Activated T-helper 17 cell treated with anti-CD3 and anti-CD28 coated beads, Interleukin-2, amount 50 U/mL, for 72 hours (primary cell): Measurements from ENCODE around the gene ABCA3. TPM values are rescaled to one million over a fixed set of nuclear protein-coding genes. Genes with fewer than 3 reads are reported as not detected.

ENCODE experiments used
- ATAC-seq: fragments of 150-1000 bp; cut with Tn5 transposase; replicated peaks from 2 replicates; pipeline ENCODE4 v1.10.0; 2021; ENCODE audit warnings: mild to moderate bottlenecking, moderate library complexity
- H3K27ac Mint-ChIP-seq: one replicate; pipeline ENCODE4 v1.8.0; 2022; ENCODE audit warnings: mixed read lengths
- H3K27me3 Mint-ChIP-seq: one replicate; pipeline ENCODE4 v1.8.0; 2022; ENCODE audit warnings: mixed read lengths
- H3K36me3 Mint-ChIP-seq: one replicate; pipeline ENCODE4 v1.8.0; 2022; ENCODE audit warnings: low read depth, mild to moderate bottlenecking, mixed read lengths
- H3K4me1 Mint-ChIP-seq: one replicate; pipeline ENCODE4 v1.8.0; 2022; ENCODE audit warnings: mixed read lengths
- H3K4me3 Mint-ChIP-seq: one replicate; pipeline ENCODE4 v1.8.0; 2022; ENCODE audit warnings: mild to moderate bottlenecking, mixed read lengths
- H3K9me3 Mint-ChIP-seq: one replicate; pipeline ENCODE4 v1.8.0; 2022; ENCODE audit warnings: mixed read lengths
- total RNA-seq, 2 donors: library from RNA; stranded (reverse); gene quantifications; one replicate each; pipeline ENCODE4 v1.2.3, GENCODE V29; 2022

The ABCA3 gene
- total RNA-seq, 2 donors from 2014 or later, result 4.7 to 5.2 TPM

DNA sequence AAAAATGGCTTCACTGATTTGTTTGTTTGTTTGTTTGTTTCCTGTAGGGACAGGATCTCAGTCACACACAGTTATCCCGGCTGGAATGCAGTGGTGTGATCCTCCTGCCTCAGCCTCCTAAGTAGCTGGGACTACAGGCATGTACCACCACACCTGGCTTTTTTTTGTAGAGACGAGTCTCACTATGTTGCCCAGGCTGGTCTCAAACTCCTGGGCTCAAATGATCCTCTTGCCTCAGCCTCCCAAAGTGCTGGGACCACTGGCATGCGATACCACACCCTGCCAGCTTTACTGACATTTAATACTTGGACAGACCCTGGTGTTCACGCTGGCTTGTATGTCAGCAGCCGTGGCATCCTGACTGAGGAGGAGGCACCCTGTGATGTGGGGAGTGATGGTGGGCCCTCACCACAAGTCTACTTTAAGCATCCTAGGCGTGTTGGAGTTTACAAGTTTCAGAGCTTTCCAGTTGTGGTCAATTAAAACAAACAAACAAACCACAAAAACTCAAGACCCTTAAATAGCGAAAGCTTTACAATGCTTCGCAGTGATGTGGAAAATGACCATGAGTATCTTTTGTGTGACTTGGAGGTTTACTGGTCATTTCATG lies 5.1 kb downstream of the ABCA3 start:
- H3K27ac Mint-ChIP-seq, result no peak overlapping the region
- no peak for ATAC-seq
- no peak overlapping the region for H3K4me3 Mint-ChIP-seq
- H3K4me1 Mint-ChIP-seq, result peaks cover 5% of the 10 kb centered on the region
- no peaks in the 10 kb centered on the region for H3K36me3 Mint-ChIP-seq
- H3K9me3 Mint-ChIP-seq, result no peaks in the 10 kb centered on the region
- no peaks in the 10 kb centered on the region for H3K27me3 Mint-ChIP-seq

DNA sequence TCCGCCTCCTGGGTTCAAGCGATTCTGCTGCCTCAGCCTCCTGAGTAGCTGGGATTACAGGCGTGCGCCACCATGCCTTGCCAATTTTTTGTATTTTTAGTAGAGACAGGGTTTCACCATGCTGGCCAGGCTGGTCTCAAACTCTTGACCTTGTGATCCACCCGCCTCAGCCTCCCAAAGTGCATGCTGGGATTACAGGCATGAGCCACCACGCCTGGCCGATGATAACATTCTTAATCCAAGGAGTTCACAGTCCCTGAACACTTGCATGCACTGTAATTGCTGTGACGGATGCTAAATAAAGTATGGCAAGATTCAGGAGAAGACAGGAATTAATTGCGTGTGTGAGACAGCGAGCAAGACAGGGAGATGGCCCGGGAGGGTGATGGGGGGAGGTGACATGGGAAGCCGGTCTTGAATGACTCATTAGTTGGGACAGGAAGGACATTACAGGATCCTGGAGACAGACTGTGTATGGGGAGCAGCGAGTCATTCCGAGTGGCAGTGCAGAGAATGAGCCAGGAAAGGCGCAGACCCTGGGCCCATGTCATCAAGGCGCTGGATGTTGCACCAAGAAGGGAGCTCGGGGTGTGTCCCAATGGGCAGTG lies 6.7 kb downstream of the ABCA3 start:
- Mint-ChIP-seq H3K4me1 (no peaks in the 10 kb centered on the region), H3K4me3 (no peak overlapping the region)

DNA sequence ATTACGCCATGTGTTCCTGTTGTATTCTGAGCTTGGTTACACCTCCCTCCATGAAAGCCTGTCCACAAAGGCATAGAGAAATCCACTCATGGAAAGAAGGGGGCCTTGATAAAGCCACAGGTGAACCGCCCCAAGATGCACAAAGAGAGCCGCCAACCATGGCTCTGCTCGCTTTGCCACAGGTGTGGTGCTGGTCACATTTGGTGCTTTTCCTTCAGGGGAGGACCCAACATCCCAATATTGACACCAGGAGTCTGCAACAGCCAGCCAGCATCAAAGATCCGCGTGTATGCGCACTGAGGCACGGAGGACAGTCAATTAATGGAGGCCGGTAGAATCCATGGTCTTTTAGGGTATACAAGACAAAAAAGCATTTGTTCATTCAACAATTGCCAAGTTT lies 7.3 kb downstream of the ABCA3 start:
- no peak overlapping the region for H3K4me3 Mint-ChIP-seq
- H3K36me3 Mint-ChIP-seq, result no peaks in the 10 kb centered on the region
- H3K27me3 Mint-ChIP-seq, result no peaks in the 10 kb centered on the region
- H3K4me1 Mint-ChIP-seq, result no peaks in the 10 kb centered on the region
- no peak overlapping the region for H3K27ac Mint-ChIP-seq
- no peak for ATAC-seq
- H3K9me3 Mint-ChIP-seq, result no peaks in the 10 kb centered on the region

More for the DNA sequence above, 6.7 kb downstream of the ABCA3 start:
- no peaks in the 10 kb centered on the region for H3K9me3 Mint-ChIP-seq
- H3K36me3 Mint-ChIP-seq, result no peaks in the 10 kb centered on the region
- H3K27me3 Mint-ChIP-seq, result no peaks in the 10 kb centered on the region
- no peak overlapping the region for H3K27ac Mint-ChIP-seq
- no peak for ATAC-seq

DNA sequence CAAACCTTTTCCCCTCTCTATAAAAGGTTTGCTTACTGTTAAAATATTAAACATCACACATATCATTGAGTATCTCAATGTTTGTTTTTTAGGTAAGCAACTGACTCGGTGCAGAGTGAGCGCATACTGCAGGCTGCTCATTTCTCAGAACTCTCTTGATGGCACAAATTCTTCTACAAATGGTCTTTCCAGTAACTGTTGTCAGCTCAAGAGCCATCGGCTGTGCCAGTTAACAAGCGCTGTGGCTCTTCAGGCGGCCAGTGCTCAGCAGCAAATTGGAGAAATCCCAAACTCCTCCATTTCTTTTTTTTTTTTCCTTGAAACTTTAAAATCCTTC lies 8.6 kb downstream of the ABCA3 start:
- H3K27ac Mint-ChIP-seq, result no peak overlapping the region
- H3K9me3 Mint-ChIP-seq, result no peaks in the 10 kb centered on the region
- ATAC-seq, result no peak
- no peaks in the 10 kb centered on the region for H3K27me3 Mint-ChIP-seq
- H3K36me3 Mint-ChIP-seq, result no peaks in the 10 kb centered on the region
- no peaks in the 10 kb centered on the region for H3K4me1 Mint-ChIP-seq
- H3K4me3 Mint-ChIP-seq, result no peak overlapping the region

DNA sequence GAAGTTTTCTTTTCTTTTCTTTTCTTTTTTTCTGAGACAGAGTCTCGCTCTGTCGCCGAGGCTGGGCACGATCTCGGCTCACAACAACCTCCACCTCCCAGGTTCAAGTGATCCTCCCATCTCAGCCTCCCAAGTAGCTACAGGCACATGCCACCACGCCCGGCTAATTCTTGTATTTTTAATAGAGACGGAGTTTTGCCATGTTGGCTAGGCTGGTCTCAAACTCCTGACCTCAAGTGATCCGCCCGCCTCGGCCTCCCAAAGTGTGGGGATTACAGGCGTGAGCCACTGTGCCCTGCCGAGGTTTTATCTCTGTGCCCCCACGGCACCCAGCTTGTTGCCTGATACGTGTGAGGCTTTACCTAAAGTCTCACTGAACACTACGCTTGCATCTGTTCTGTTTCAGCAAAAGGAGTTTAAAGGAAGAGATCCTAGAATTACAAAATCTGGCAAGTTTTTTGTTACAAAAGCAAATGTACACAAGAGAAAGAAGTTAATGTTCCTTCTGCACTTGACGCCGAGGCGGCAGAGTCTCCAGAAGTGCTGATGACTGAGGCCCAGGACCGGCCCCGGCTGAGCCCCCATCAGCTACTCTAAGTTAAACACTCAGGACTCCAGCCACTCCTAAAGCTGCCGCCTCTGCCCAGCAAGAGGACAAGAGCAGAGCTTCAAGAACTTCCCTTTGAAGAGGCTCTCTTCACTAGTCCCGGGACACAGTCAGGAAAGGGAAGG lies 9.2 kb downstream of the ABCA3 start:
- H3K27ac Mint-ChIP-seq, result peak overlapping the region; percentile 38

DNA sequence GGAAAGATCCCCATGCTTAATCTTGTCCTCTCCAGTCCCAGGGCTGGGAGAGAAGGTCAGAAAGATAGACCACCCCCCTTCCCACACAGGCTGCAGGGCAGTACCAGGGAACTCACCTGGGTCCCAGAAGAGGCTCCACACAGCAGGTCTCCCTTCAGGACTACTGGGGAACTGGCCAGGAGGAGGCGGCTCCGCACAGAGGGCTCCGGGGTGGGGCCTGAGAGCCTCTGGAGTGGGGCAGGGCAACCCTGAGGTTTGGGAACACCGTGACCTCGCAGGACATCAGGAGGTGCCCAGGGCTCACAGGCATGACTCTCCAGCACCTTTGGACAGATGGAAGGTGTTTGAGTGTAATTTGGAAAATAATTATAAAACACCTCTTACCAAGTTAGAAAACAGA lies 11.0 kb downstream of the ABCA3 start:
- Mint-ChIP-seq H3K27me3 (no peaks in the 10 kb centered on the region), H3K9me3 (no peaks in the 10 kb centered on the region), H3K27ac (no peak overlapping the region), H3K4me3 (no peak overlapping the region), H3K4me1 (no peaks in the 10 kb centered on the region), H3K36me3 (no peaks in the 10 kb centered on the region)
- no peak for ATAC-seq

More for the DNA sequence above, 9.2 kb downstream of the ABCA3 start:
- Mint-ChIP-seq H3K4me3 (no peak overlapping the region), H3K27me3 (no peaks in the 10 kb centered on the region), H3K36me3 (no peaks in the 10 kb centered on the region), H3K9me3 (no peaks in the 10 kb centered on the region), H3K4me1 (no peaks in the 10 kb centered on the region)
- no peak for ATAC-seq

DNA sequence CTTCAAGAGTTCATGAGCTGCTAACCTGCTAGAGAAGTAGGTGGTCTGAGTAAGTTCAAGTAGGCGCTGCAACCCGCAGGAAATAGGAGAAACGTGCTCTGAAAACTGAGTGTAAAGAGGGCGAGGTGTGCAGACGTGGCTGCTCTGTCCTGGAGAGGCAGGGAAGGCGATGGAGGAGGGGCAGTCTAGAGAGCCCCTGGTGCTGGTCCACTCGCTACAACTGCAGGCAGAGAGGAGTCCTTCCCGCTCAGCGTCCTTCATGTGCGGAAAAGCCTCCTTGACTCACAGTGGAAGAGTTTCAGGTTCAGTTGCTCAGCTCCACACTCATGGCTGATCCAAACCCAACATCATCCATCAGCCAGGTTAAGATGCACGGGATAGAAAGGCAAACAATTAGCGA lies 12.1 kb downstream of the ABCA3 start:
- H3K27ac Mint-ChIP-seq, result no peak overlapping the region
- no peak overlapping the region for H3K4me3 Mint-ChIP-seq
- H3K4me1 Mint-ChIP-seq, result no peaks in the 10 kb centered on the region
- no peak for ATAC-seq
- no peaks in the 10 kb centered on the region for H3K36me3 Mint-ChIP-seq
- H3K27me3 Mint-ChIP-seq, result no peaks in the 10 kb centered on the region
- no peaks in the 10 kb centered on the region for H3K9me3 Mint-ChIP-seq

DNA sequence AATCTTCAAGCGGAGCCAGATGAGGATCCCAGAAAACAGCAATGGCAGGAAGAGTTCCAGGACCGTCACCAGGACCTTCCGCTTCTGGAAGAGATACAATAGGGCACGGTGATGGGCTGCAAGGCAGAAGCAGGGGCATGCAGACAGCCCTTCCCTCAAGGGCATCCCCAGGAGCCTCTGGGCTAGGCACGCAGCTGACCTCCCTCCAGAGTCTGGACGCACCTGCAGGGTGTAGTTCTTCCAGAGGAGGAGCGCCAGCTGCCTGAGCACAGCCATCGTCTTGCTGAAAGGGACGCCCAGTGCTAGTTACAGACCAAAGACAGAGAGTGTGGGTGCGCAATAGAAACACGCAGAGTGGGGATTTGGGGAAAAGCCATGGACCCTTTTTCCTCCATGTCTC lies 14.3 kb downstream of the ABCA3 start:
- ATAC-seq, result no peak
- H3K27ac Mint-ChIP-seq, result no peak overlapping the region
- no peaks in the 10 kb centered on the region for H3K4me1 Mint-ChIP-seq
- H3K4me3 Mint-ChIP-seq, result no peak overlapping the region
- no peaks in the 10 kb centered on the region for H3K36me3 Mint-ChIP-seq
- no peaks in the 10 kb centered on the region for H3K27me3 Mint-ChIP-seq
- H3K9me3 Mint-ChIP-seq, result no peaks in the 10 kb centered on the region

DNA sequence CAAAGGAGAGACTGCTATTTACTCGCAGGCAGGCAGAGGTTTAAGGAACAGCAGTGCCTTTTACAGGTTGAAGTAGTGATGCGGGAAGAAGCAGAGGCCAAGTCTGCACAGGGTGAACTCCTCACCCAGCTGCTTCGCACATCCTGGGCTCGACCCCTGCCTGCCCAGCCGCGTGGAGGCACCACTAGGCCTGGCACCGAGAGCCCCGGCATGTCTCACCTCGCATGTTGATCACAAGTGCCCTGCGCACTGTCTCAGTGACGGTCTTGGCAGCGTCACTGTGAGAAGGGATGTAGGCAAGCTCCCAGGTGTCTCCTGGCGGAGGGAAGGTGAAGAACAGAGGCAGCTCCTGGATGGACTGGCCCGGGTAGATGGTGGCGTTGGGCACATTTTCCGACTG lies 14.7 kb downstream of the ABCA3 start:
- H3K27me3 Mint-ChIP-seq, result no peaks in the 10 kb centered on the region
- H3K36me3 Mint-ChIP-seq, result no peaks in the 10 kb centered on the region
- H3K27ac Mint-ChIP-seq, result no peak overlapping the region
- H3K4me3 Mint-ChIP-seq, result no peak overlapping the region
- H3K4me1 Mint-ChIP-seq, result no peaks in the 10 kb centered on the region
- ATAC-seq, result no peak
- no peaks in the 10 kb centered on the region for H3K9me3 Mint-ChIP-seq

DNA sequence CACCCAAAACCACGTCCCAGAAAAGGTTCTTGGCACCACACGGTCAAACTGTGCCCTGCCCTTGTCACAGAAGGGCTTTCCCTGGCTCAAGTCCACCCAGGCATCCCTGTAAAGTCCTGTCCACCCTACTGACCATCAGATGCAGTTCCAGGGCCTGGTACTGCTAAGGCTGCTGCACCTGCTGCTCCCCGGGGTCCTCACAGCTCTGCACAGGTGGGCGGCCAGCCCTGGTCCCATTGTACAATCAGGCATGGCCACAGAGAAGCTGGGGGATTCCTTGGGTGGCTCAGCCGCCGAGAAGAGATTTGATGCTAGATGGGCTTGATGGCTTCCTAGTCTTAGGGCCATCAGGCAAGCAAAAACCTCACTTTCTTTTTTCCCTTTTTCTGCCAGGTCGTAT lies 15.3 kb downstream of the ABCA3 start:
- Mint-ChIP-seq H3K4me1 (no peaks in the 10 kb centered on the region), H3K9me3 (no peaks in the 10 kb centered on the region), H3K4me3 (no peak overlapping the region), H3K27me3 (no peaks in the 10 kb centered on the region), H3K27ac (no peak overlapping the region), H3K36me3 (no peaks in the 10 kb centered on the region)
- no peak for ATAC-seq

DNA sequence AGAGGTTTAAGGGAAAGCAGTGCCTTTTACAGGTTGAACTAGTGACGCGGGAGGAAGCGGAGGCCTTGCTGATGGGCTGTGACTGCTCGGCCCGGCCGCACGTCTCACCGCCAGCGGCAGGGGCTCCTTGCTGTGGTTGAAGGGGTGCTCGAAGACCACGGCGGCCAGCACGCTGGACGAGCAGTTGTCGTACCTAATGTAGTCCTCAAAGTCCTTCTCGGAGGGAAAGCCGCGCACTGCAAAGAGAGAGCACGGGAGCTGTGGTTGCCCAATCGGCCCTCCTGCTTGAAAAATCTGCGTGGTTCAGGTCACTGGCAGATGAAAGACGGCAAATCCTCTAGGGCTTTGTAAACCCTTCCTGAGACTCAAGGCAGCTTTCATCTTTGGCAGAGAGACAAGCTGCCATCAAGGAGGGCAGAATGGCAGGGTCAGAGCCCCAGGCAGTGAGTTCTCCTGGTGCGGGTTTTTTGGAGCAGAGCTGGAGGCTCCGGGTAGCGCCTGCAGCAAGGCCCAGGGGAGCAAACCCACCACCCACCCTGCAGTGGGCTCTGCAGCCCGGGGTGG lies 16.1 kb downstream of the ABCA3 start:
- Mint-ChIP-seq H3K27me3 (no peaks in the 10 kb centered on the region), H3K4me3 (no peak overlapping the region), H3K36me3 (no peaks in the 10 kb centered on the region), H3K4me1 (no peaks in the 10 kb centered on the region), H3K9me3 (no peaks in the 10 kb centered on the region), H3K27ac (no peak overlapping the region)
- ATAC-seq, result no peak

DNA sequence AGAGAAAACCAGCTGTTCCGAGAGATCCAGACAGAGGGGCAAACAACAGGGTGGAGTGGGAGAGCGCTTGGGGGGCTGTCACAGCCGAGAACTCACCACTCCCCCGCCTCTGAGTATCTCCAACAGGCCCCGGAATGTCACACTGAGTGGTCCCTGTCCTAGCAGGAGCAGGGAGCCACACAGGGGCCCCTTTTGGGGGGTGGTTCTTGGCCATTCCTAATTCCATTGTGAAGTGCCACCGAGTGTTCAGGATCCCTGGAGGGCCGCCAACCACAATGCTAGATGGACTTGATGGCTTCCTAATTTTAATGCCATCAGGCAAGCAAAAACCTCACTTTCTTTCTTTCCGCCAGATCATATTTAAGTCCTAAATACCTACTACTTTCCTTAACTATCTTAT lies 16.8 kb downstream of the ABCA3 start:
- Mint-ChIP-seq H3K27ac (no peak overlapping the region), H3K4me3 (no peak overlapping the region), H3K4me1 (no peaks in the 10 kb centered on the region), H3K36me3 (no peaks in the 10 kb centered on the region), H3K9me3 (no peaks in the 10 kb centered on the region), H3K27me3 (no peaks in the 10 kb centered on the region)
- ATAC-seq, result no peak

DNA sequence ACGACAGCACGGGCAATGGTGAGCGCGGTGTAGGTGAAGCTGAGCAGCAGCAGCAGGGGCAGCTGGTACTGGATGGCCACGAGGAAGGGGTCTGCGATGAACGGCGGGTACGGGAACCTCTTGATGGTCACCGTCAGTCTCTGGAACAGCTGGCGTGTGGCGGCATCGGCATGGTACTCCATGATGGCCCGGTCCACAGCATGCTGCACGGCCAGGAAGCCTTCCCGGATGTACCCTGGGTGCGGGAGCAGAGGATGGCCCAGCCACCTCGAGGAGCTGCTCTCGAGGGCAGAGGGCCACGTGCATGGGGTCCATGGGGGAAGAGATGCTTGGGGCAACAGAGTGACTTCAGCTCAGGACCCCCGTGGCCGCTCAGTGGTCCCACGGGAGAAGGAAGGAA lies 20.9 kb downstream of the ABCA3 start:
- no peak overlapping the region for H3K27ac Mint-ChIP-seq
- no peaks in the 10 kb centered on the region for H3K36me3 Mint-ChIP-seq
- no peaks in the 10 kb centered on the region for H3K27me3 Mint-ChIP-seq
- ATAC-seq, result no peak
- H3K4me3 Mint-ChIP-seq, result no peak overlapping the region
- no peaks in the 10 kb centered on the region for H3K9me3 Mint-ChIP-seq
- H3K4me1 Mint-ChIP-seq, result no peaks in the 10 kb centered on the region

DNA sequence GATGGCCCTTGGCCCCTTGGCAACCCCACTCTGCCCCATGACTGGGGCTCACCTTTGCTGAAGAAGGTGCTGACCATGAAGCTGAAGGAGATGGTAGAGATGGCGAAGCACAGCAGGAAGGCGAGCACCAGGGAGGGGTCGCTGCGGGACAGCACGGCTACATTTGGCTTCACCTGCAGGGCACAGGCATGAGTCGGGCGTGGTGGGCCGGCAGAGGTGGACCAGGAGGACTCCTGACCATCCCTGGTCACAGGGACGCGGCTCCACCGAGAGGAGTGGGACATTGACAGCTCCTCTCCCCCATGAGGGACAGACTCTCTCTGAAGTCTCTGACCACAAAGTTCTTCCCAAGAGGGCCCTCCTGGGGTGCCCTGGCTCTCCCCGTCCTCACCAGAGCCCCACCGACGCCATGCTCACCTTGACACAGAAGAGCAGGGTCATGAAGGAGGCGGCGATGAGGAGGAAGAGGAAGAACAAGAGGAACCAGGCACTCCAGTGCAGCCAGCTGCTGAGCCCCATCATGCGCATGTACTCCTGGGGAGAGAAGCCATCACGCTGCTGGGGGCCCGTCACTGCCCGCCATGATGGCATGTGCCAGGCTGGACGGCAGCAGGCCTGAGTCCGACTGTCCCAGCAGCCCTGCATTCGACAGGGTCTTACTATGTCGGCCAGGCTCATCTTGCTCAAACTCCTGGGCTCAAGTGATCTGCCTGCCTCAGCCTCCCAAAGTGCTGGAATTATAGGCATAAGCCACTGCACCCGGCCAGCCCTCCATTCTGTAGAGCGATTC lies 23.1 kb downstream of the ABCA3 start:
- no peak overlapping the region for H3K27ac Mint-ChIP-seq
- H3K4me3 Mint-ChIP-seq, result no peak overlapping the region
- no peaks in the 10 kb centered on the region for H3K4me1 Mint-ChIP-seq
- H3K9me3 Mint-ChIP-seq, result no peaks in the 10 kb centered on the region
- ATAC-seq, result no peak
- no peaks in the 10 kb centered on the region for H3K36me3 Mint-ChIP-seq
- H3K27me3 Mint-ChIP-seq, result no peaks in the 10 kb centered on the region
